Frontal cortex (tissue), 4 donors: ENCODE data around the gene FLT1. TPM values are rescaled to one million over a fixed set of nuclear protein-coding genes. Genes with fewer than 3 reads are reported as not detected.

Experiments used
- DNase-seq, 2 donors: peaks; one replicate each; pipeline ENCODE4 v3.0.0; 2012; ENCODE audit warnings: low spot score in 2 of 2
- FAIRE-seq: peaks from 2 replicates; lab custom pipeline; 2012; peaks lifted over from hg19 to GRCh38; lab: Jason Lieb, UNC
- total RNA-seq: library from RNA; depleted of rRNA; stranded (reverse); fragments of >200 nt; gene quantifications from one replicate; pipeline ENCODE4 v1.2.3, GENCODE V29; 2014
- donor health status: control.
- donor health status: control.
- donor health status: control.

FLT1 gene
- total RNA-seq, 1 donor from 2014 or later: 9.8 TPM

DNA sequence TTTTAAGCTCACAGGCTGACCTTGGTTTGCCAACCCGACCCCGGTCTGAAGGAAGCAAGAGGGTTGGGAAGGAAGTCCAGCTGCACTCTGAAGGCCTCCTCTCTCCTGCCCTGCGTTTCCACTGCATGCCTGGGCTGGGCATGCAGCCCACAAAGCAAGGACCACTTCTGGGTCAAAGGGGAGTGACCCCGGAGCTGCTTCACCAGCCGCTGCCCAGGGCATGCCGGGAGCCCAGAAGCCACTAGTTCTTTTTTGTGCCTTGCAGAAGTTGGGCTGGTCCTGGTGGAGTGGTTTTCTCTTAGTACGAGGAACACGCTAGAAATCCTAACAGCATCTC is 166.7 kb downstream of the FLT1 start:
- FAIRE-seq (no peak), DNase-seq (no peak)

DNA sequence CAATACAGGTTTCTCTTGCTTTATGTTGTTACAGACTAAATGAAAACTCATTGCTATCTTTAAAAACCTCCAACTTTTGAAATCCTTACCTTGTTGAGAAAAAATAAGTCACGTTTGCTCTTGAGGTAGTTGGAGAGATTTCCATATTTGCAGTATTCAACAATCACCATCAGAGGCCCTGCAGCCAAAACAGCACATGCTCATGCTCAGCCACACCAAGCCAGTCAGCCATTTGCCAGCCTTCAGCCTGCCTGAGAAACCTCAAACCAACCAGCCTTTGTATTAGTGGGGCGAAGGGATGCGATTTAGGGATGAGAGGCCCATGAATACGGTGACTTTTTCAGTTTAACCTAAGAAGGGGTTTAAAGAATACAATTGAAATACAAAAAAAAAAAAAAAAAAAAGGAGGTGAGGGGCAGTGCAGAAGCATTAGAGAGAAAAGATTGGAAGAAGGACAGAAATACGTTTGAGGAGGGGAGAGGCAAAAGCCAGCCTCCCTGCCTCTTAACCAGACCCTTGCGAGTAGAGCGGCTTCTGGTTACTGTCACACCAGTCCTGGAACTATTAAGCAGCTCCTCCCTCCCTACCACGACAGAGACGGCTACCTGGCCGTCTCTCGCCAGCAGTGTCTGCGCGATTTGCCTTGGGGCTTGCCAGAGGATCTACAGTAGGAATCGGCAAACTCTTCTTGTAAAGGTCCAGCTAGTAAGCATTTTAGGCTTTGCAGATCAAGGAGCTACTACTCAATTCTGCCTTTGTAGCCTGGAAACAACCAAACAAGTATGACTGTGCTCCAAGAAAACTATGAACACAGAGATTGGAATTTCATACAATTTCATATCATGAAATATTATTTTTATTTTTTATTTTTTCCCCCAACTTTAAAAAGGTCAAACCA is 167.3 kb downstream of the FLT1 start:
- no peak for FAIRE-seq
- DNase-seq: no peak

DNA sequence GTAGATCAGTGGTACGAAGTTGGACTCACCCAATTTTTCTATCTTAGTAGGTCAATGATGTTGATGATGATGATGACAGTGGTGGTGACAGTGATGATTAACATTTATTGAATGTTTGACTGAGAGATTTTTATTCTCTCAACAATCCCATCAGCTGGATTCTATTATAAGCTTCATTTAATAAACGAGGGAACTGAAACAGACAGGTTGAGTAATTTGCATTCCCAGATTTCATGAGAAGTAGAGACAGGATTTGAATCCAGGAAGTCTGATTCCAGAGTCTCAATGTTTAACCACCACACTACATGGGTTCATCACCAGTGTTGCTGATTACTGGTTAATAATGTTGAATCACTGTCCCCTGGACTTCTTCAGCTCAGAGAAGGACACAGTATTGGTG is 168.9 kb downstream of the FLT1 start:
- FAIRE-seq: no peak
- no peak for DNase-seq

DNA sequence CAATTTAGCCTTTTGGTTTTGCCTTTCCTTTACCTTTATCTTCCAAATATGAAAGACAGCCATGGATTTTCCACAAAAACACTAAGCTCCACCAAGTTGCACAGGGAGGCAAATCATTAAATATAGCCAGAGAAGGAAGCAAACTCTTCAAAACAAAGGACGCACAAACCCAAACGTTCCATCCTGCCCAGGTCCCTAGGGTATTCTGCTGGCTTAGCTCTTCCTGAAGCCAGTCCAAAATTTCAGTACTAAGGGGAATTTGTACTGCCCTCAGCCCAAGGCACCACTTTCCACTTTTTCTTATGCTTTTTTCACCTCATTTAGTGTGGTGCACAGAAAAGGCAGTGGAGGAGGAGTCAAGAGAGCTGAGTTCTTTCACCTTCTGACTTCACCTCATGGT is 169.9 kb downstream of the FLT1 start:
- no peak for FAIRE-seq
- no peak for DNase-seq

DNA sequence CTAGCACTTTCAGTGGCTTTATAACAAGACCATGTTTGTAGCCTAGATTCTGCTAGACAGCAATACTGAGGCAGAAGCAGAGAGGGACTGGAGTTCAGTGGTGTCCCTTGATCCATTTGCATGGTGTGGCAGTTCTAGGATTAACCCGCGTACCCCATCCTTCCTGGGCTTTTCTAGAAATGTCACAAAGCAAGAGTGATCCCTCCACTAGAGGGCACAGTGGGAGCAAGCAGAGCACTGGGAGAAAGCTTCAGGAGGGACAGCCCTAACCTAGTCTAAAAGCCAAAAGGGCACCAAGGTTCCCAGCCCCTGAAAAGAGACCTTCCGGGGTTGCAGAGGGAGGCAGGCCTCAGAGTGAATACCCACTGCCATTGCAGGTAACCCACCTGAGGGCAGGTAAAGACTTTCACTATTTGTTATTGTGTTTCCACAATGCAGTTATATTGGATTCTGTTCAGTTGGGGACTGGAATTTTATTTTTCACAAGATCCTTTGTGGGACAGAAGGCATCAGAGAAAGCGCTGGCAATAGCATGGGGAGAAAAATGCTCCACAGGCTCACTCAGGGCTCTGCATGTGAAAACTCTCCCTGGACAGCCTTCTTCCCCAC is 170.6 kb downstream of the FLT1 start:
- no peak for FAIRE-seq
- peak; percentile 36 to 58 for DNase-seq

DNA sequence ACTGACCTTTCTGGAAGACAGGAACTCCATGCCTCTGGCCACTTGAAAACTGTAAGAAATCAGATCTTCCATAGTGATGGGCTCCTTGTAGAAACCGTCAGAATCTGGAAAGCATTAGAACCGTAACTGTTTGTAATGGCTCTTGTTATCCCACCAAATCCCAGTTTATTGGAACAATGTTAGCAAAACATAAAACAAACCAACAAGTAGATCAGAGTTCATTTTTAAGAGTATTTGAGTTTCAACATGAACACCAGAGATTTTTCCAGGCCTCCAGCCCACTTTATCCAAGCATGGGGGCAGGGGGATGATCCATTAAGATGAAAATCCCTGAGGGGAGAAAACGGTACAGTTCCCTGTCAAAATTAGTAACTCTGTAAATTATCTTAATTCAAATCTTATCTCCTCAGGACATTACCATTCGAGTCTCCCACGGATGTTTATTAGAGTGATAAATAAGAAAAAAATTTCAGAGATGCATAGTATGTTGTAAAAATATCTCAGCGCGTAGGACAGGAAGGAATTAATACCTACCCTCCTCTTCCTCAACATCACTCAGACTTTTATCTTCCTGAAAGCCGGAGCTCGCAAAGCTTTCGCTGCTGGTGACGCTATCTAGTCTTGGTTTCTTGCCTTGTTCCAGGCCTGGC is 172.5 kb downstream of the FLT1 start:
- DNase-seq: no peak
- FAIRE-seq: no peak

DNA sequence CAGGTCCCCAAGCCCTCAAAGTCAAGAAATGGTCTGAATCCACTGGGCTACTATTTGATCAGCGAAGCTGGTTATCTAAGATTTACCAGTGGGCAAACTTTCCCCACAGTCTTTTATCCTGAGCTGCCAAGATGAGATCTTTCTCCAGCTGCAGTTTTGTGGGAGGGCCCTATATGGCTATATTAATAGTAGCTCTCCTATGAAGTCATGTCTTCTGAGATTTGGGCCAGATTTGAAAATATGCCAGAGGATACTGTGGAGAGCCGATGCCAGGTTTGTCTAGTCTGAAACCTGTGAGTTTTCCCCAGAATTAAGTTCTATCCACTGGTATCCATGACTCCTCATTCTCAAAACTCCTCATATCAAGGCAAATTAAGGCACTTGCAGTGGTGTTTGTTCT is 173.2 kb downstream of the FLT1 start:
- DNase-seq (no peak), FAIRE-seq (no peak)

DNA sequence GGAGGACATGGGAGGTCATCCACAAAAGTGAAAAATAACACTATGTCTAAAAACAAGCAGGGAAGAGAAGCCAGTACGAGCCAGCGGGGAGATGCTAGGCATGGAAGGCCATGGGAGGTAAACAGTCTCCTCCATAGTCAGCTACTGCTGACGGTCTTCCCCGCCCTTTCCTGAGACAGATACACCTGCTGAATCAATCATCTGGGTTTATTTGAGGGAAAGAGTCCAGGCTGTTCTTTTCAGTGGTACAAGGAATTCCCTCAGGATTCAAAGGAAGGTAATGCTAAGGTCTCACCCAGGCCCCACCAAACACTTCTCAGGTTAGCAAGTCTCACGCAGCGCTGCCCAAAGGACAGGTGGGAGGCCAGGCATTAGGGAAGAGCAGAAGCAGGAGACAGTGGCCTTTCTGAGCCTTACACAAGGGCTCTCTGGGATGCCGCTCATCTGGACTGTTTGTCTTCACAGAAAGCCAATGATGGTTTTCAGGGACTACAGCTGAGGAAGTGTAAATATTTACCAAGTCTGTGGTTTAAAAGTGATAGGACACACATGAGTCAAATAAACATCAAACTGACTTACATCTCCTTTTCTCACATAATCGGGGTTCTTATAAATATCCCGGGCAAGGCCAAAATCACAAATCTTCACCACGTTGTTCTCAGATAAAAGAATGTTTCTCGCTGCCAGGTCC is 173.9 kb downstream of the FLT1 start:
- DNase-seq (no peak), FAIRE-seq (no peak)

DNA sequence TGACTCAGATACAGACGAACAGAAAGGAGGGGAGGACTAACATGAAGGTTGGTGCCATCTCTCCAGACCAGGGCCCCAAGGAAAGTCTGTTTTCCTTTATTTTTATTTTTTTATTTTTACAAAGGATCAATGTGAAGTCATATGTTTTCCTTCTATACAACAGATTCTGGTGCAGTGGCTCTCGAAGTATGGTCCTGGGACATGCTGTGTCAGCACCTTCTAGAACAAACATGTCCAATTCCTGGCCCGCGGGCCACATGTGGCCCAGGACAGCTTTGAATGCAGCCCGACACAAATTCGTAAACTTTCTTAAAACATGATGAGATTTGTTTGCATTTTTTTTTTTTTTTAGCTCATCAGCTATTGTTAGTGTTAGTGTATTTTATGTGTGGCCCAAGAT is 174.7 kb downstream of the FLT1 start:
- FAIRE-seq (no peak), DNase-seq (no peak)

DNA sequence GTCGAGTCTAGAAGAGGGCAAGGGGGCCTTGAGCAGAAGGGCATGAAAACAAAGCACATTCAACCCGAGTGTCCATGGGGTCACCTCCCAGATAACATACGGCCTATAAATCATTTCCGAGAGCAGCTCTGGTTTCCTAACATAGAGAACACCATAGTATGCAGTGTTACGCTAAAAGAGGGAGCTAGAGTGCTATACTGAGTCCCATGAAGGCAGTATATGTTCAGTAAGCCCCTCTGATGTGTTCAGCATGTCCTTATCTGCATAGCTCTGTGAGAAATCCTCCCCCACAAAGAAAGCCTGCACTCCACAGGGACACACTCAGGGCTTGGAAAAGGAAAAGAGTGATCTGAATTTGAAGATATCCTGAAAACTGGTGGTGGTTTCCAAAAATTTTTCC is 175.4 kb downstream of the FLT1 start:
- FAIRE-seq (no peak), DNase-seq (no peak)

DNA sequence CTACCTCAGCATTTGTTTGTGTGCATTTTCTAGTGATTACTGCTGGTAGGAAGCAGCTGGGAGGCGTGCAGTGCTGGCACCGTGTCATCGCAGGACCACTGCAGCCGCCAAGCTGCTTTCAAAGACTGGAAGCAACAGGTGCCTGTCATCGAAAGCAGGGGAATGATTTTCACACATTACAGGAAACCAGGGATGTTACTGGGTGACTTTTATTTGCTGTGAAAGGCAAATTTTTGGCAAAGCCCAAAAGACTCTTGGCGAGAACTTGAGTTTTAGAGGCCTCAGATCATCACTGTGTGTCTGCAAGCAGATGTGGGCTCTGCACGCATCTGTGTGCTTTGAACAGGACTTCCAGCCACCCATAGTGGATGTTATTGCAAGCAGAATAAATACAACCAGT is 176.4 kb downstream of the FLT1 start:
- FAIRE-seq (no peak), DNase-seq (no peak)

DNA sequence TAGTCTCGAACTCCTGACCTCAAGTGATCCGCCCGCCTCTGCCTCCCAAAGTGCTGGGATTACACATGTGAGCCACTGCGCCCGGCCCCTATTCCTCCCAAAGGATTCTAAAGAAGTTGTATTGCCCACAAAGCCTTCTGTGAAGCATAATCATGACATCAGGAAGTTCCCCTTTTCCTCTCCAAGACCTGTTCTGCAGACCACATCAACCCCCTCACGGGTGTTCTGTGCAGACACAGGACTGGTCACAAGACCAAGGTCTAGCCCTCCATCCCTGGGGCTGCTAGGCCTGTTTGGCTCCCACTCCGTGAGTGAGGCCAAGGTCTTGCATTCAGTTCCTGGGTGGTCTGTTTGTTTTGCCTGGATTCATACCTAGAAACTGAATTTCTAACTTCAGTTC is 178.1 kb downstream of the FLT1 start:
- FAIRE-seq (no peak), DNase-seq (no peak)

DNA sequence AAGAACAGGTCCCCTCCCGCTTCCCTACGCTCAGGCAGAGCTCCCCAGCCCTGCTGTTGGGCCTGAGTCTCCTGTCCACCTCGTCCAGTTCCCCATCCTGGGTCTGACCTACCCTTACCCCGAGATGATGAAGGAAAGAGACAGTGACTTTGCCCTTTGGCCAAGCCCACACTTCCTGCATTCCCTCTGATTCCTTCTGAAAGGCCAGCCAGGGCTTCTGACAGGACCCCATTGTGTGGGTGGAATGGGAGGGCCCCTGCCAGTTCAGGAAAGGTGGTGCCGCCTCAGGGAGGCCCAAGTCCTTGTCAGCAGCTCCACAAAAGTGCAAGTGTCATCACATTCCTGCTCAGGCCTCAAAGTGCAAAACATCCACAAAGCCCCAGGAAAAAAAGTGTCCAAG is 178.8 kb downstream of the FLT1 start:
- DNase-seq (no peak), FAIRE-seq (no peak)

DNA sequence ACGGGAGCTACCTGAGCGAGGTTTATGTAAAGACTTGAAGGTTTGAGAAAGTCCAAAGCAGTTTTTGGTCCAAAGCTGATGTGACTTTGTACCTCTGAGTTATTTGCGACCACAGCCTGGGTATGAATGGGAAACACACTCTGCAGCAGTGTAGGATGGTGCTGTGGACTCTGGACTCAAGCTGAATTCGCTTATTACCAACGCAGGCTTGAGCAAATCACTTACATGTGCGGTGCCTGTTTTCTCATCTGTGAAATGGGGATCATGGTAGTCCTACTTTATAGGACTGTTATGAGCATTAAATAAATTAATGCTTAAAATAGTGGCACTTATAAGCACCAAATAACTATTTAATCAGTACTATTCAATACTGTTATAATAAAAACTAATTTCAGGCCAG is 180.0 kb downstream of the FLT1 start:
- FAIRE-seq (no peak), DNase-seq (no peak)

DNA sequence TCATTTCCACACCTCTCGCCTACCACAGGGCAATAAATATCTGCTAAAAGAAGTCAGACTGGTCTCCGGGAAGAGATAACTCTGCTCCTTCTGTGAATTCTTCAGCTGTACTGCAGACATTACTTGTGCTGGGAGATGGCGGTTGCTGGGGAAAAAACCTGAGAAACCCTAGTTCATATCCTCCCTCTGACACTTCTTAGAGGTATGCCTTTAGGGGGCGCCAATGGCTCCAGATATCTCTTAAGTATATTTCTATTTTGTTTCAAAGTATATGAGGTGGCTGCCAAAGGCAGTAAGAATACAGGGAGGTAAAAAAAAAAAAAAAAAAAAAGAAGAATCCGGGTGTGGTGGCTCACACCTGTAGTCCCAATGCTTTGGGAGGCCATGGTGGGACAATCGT is 181.3 kb downstream of the FLT1 start:
- FAIRE-seq (no peak), DNase-seq (no peak)

DNA sequence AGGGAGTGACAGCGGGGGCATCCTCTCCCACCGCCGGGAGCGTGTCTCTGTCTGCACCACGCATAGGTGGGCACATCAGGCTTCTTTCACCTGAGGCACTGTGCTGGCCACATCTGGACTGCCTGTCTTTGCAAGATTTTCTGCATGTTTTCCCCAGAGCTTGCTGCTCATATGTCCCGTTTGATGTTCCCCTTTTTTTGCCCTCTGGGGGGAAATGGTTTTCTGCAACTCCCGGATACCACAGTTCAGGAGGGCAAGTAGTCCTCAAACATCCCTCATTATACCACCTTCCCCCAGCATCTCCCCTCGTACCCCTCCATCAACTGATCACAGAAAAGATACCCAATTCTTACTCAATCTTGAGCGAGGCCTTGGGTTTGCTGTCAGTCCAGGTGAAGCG is 188.6 kb downstream of the FLT1 start:
- FAIRE-seq (no peak), DNase-seq (no peak)

DNA sequence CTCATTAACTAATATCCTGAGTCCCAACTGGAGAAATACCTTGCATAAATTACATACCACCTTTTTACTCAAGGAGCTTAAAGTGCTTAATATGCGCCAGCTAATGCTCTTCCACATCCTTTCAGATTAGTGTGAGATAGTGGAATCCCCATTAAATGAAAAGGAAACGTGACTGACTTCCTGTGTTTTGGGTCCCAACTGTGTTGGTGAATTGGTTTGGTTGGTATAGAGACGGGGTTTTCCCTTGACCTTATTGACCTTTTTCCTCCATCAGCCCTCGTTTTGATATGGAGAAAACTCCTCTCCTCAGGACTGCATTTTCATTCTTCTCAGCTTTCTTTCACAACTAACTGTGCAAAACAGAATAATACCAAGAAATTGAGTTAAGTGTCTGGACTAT is 193.1 kb downstream of the FLT1 start:
- no peak for FAIRE-seq

DNA sequence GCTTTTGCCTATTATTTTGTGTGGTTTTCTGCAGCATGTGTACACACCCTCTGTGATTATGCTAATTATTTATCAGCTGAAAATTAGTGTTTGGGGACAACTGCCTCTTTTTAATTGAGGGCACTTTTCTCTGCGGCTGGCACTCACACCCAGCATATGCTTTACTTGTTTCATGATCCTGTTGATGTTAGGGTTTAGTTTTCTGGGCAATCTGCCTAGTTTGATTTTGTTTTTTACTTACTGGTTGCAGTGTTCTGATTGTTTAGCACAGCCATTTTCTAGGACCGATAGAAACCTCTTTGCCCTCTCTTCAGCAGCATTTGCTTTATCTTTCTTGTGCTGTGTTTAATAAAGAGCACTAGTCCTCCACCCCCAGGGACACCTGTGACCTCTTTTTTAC is 195.0 kb downstream of the FLT1 start:
- FAIRE-seq: no peak
- DNase-seq: no peak

More for the DNA sequence above, 193.1 kb downstream of the FLT1 start:
- DNase-seq: no peak

DNA sequence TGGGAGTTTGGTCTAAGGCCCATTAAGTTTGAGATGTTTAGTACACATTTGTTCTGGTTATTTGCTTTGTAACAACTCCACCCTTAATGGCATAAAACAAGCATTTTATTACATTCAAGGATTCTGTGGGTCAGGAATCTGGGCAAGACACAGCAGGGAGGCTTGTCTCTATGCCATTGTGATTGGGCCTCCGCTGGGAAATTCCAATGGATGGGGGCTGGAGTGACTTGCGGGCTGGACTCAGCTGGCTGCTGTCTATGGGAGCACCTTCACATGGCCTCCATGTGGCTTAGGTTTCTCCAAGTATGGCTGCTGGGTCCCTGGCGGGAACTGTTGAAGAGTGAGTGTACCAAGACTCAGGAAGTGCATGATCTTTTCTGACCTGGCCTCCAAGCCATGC is 197.6 kb downstream of the FLT1 start:
- DNase-seq (no peak), FAIRE-seq (no peak)

DNA sequence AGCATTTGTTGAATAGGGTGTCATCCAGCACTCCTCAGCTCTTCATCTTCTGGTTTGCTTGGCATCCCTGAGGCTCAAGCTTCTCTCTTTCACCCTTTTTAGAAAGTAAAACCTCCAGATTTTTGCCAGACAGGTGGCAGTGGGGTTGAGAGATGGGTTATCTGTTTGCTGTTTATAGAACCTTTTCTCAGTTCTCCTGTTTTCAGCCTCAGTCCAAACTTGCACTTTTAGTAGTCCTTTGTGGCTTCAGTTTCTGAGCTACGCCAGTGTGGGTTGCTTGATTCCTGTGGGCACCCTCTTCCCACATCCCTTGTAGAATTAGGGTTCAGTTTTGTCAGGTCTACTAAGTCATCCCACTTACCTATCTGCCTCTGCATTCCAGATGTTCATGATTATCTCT is 208.7 kb downstream of the FLT1 start:
- DNase-seq (no peak), FAIRE-seq (no peak)

DNA sequence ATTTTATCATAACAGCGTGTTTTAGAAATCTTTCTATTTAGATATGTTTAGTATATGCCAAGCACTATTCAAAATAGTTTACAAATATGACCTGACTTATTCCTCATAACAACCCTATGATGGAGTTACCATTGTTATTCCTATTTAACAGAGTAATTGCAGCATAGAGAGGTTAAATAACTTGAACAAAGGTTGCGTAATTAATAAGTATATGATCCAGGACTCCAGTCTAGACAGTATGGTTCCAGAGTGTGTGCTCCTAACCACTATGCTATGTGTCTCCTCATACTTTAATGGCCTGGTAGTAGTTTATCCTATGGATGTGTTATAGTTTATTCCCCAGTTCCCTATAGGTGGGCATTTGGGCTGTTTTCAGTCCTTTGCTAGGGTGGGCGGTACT is 211.3 kb downstream of the FLT1 start:
- DNase-seq: no peak
- FAIRE-seq: no peak
